Neural cell (in vitro differentiated cells): ENCODE results near the gene KLHDC7B.

Experiments used
- EP300 ChIP-seq: fragments of 450-650 bp; conservative IDR thresholded peaks from 2 replicates; pipeline ENCODE4 v1.6.1; 2014; ENCODE audit warnings: antibody characterized with exemption, mild to moderate bottlenecking, moderate library complexity; ENCODE audit not compliant: poor library complexity, severe bottlenecking
- TF ChIP-seq, protein P1 (sequence below): fragments of 450-650 bp; IDR thresholded peaks from 2 replicates; pipeline ENCODE4 v1.5.1; 2014; ENCODE audit warnings: antibody characterized with exemption, mild to moderate bottlenecking, moderate library complexity; ENCODE audit not compliant: poor library complexity, severe bottlenecking

DNA sequence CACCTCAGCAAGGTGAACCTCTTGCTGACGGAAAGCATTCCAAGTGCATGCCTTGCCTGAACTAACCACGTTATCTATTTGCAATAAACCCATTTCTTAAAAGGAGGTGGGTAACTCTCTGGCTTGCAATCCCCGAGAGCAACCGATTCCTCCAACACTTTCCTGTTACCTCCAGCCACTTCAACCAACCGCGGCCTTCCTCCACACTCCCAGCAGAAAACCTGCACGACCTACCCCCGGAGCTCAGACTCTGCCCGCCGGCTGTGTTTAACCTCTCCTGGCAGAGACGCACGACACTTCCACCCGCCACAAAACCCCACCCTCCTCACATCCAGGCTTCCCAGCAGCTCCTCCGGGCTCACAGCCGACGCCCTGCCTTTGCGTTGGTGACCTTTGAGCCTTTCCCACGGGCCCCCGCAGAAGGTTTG, 21.0 kb upstream of the KLHDC7B start:
- TF ChIP-seq, protein P1, sequence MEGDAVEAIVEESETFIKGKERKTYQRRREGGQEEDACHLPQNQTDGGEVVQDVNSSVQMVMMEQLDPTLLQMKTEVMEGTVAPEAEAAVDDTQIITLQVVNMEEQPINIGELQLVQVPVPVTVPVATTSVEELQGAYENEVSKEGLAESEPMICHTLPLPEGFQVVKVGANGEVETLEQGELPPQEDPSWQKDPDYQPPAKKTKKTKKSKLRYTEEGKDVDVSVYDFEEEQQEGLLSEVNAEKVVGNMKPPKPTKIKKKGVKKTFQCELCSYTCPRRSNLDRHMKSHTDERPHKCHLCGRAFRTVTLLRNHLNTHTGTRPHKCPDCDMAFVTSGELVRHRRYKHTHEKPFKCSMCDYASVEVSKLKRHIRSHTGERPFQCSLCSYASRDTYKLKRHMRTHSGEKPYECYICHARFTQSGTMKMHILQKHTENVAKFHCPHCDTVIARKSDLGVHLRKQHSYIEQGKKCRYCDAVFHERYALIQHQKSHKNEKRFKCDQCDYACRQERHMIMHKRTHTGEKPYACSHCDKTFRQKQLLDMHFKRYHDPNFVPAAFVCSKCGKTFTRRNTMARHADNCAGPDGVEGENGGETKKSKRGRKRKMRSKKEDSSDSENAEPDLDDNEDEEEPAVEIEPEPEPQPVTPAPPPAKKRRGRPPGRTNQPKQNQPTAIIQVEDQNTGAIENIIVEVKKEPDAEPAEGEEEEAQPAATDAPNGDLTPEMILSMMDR, result no peak
- no peak for TF ChIP-seq EP300
